OCI-LY7 (cell line): Measurements from ENCODE around the gene NRP1.

ENCODE experiments used
- CTCF ChIP-seq: fragments of 200-600 bp; sonication (generic); conservative IDR thresholded peaks from 2 replicates; pipeline ENCODE4 v1.5.1; 2014; ENCODE audit warnings: mild to moderate bottlenecking, antibody characterized with exemption, low read length, moderate library complexity, mixed read lengths
- EZH2phosphoT487 ChIP-seq: fragments of 200-600 bp; sonication (generic); IDR thresholded peaks from 2 replicates; pipeline ENCODE4 v1.6.1; 2018; ENCODE audit warnings: low read depth, borderline replicate concordance, mild to moderate bottlenecking, mixed run types, antibody characterized with exemption, low read length, moderate library complexity, mixed read lengths

DNA sequence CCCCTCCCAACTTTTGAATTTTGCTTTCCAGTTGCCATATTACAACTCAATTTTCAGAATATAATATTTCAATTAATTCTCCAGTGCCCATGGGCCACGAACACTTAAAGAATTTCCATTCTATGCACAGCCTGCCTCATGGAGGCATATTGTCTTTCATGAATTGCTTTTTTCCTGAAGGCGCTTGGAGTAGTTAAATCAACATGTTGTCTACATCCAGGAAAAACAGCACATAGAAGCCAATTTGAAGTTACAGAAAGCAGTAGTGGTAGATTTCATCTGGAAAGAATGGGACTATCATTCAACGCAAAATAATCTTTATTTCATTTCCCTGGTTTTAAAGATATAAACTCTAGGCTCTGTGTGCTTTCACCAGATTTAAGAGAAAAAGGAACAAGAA is 106.0 kb downstream of the NRP1 start:
- TF ChIP-seq CTCF = no peak
- no peak for TF ChIP-seq EZH2phosphoT487
